ENCODE results near the gene EEF1AKMT3.

DNA sequence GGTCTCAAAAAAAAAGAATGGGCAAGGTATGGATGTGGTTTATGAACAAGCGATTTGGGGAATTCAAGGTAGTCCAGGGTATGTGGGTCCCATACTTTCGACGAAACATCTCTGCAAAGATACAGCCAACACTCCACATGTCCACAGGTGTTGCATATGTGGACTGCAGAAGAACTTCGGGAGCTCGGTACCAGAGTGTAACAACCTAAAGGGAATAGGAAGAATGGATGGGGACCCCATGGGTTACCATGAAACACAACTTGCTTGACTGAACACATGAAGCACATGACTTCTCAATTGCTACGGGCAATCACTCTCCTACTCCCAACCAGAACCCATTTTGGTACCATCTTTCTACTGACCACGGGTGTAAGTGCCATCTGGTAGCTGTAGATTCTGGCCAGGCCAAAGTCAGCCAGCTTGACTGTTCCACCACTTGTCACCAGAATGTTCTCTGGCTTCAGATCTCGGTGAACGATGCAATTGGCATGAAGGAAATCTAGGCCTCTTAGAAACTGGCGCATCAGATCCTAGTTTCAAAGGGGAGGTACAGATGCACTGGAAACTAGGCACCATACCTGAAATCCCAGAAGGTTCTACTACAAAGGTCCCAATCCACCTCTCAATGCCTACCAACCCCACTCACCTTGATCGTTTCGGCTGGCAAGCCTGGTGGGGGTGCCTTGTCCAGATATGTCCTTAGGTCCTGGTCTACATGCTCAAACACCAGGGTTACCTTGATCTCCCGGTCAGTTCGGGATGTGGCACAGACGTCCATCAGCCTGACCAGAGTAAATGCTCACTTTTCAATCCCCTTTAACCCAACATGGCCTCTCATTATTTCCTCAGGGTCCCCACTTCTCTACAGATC lies 21.6 kb upstream of the EEF1AKMT3 start:
- TF ChIP-seq CTCF (IDR thresholded peaks at IDR 0.05; ENCODE audit: low read length) (no peak), EZH2 (optimal IDR thresholded peaks at IDR 0.05; ENCODE audit: low read depth, low read length) (no peak), EZH2phosphoT487 (IDR thresholded peaks at IDR 0.05; ENCODE audit: low read length) (no peak)

All from MM.1S (cell line).